HG03103 (cell line): ENCODE results near the gene NT5C2.

Experiments used
- ATAC-seq: cut with Tn5 transposase; IDR thresholded peaks from one replicate; pipeline ENCODE4 v1.9.1; 2021; ENCODE audit warnings: low read depth; ENCODE audit not compliant: unreplicated experiment

The NT5C2 gene

GRCh38 chr10:103096130-103096529, 96.9 kb downstream of the NT5C2 start:
- ATAC-seq: no peak

- ATAC-seq: no peak
These were observed 98.1 kb downstream of the NT5C2 start for GRCh38 chr10:103095005-103095404.

- no peak for ATAC-seq
These were observed 102.2 kb downstream of the NT5C2 start for GRCh38 chr10:103090911-103091310.

- ATAC-seq: no peak
These were observed 103.6 kb downstream of the NT5C2 start for GRCh38 chr10:103089493-103089892.

GRCh38 chr10:103086799-103087198, 106.3 kb downstream of the NT5C2 start:
- no peak for ATAC-seq

GRCh38 chr10:103086261-103086660, 106.8 kb downstream of the NT5C2 start:
- ATAC-seq: no peak

GRCh38 chr10:103083977-103084320, 109.1 kb downstream of the NT5C2 start:
- no peak for ATAC-seq

- ATAC-seq: no peak
These were observed 109.7 kb downstream of the NT5C2 start for GRCh38 chr10:103083266-103083976.

- ATAC-seq: no peak
These were observed 110.4 kb downstream of the NT5C2 start for GRCh38 chr10:103082683-103083082.

GRCh38 chr10:103080891-103081581, 112.0 kb downstream of the NT5C2 start:
- no peak for ATAC-seq

- no peak for ATAC-seq
These were observed 113.1 kb downstream of the NT5C2 start for GRCh38 chr10:103079946-103080345.

- ATAC-seq: no peak
These were observed 114.0 kb downstream of the NT5C2 start for GRCh38 chr10:103079100-103079499.

GRCh38 chr10:103078676-103079075, 114.4 kb downstream of the NT5C2 start:
- ATAC-seq: no peak

GRCh38 chr10:103078309-103078615, 114.8 kb downstream of the NT5C2 start:
- ATAC-seq: no peak

- no peak for ATAC-seq
These were observed 115.4 kb downstream of the NT5C2 start for GRCh38 chr10:103077491-103078308.

GRCh38 chr10:103077020-103077419, 116.1 kb downstream of the NT5C2 start:
- ATAC-seq: no peak

GRCh38 chr10:103072891-103073290, 120.2 kb downstream of the NT5C2 start:
- no peak for ATAC-seq

- no peak for ATAC-seq
These were observed 120.8 kb downstream of the NT5C2 start for GRCh38 chr10:103072276-103072675.

- ATAC-seq: no peak
These were observed 123.4 kb downstream of the NT5C2 start for GRCh38 chr10:103069453-103070331.

- ATAC-seq: no peak
These were observed 125.1 kb downstream of the NT5C2 start for GRCh38 chr10:103067956-103068355.

- no peak for ATAC-seq
These were observed 125.6 kb downstream of the NT5C2 start for GRCh38 chr10:103067484-103067883.
